GM12864 (cell line): ENCODE data around the gene DRD1.

Experiments
- DNase-seq: peaks from one replicate; pipeline ENCODE4 v3.0.0-alpha.2; 2011; ENCODE audit warnings: low read depth
- H3K4me3 ChIP-seq: 2 replicates; pipeline ENCODE4 v1.5.1; 2011; ENCODE audit warnings: mild to moderate bottlenecking, low read depth, low read length, control low read depth
- CTCF ChIP-seq: IDR thresholded peaks from 2 replicates; pipeline ENCODE4 v1.5.1; 2011; ENCODE audit warnings: low read depth, mild to moderate bottlenecking, moderate library complexity, low read length, control low read depth, inconsistent platforms; ENCODE audit errors: missing control alignments

DRD1 gene

GRCh38 chr5:175468892-175469291 lies 24.9 kb upstream of the DRD1 start:
- no peak for DNase-seq
- H3K4me3 ChIP-seq: no peak overlapping the region
- TF ChIP-seq CTCF: no peak

DNA sequence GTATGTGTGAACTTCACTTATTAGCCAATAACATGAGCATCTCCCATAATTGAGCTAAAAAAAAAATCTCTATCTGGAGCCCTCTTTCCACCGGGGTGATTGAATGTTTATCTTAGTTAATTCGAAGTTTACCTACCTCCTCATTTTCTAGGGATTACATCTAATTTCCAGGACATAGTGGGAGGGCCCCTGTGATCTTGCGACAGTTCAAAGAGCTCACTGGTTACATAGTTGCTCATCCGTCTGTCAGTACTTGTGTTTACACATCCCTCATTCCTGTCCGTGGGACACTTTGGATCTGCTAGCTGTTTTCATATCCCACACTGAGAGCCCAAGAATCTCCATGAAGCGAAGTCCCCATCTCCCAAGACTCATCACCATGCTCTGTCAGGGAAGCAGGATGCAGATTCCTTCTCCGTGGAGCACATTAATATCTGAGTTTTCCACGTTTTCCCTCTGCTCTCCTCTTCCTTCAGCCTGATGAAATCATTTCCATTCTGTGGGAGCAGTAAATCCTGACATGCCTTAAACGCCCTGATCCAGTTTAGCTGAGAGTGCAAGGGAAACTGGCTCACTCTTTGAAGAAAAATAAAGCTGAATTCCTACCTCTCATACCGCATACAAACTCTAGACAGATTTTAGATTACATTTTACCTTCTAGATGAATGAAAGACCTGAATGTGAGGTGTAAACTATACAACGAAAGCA lies 24.2 kb upstream of the DRD1 start:
- no peak for TF ChIP-seq CTCF
- no peak overlapping the region for H3K4me3 ChIP-seq
- DNase-seq: no peak

DNA sequence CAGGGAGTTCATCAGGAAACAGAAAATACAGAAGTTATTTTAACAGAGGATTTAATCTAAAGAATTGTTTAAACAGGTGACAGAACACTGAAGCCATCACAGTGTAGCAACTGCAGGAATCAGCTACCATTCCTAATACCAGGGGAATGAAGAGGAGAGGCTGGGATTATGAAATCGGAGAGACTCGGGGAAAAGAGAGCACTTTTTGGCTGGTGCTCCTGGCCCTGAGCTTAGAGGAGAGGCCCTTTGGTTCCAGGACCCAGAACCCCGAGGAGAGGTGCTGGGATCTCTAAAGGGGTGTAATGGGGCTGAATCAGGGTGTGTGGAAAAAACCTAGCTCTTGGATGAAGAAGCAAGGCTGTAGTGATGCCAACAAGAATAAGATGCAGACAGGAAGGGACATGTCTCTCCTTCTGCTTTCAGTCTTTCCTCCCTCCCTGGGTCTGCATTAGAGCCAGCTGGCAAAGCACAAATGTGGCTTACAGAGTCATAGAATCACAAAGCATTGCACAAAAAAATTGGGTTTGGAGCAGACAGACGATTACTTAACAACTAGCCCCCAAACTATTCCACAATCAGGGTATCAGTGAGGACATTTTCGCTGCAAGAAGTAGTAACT lies 22.8 kb upstream of the DRD1 start:
- no peak for TF ChIP-seq CTCF
- DNase-seq: no peak

DNA sequence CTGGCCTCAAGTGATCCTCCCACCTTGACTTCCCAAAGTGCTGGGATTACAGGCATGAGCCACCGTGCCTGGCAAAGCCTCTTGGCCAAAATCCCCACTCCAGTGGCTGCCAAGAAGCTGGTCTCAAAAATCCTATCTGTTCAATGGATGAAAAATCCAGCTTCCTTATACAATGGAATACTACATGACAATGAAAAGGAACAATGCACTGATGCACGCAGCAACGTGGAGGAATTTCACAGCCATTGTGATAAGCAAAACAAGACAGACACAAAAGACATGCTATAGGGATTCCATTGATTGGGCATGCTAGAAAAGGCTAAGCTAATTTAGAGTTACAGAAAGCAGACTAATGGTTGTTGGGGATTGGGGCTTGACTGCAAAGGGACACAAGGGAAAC lies 21.3 kb upstream of the DRD1 start:
- no peak for DNase-seq
- TF ChIP-seq CTCF: no peak
- H3K4me3 ChIP-seq: no peak overlapping the region

More for the DNA sequence above, 22.8 kb upstream of the DRD1 start:
- H3K4me3 ChIP-seq: no peak overlapping the region

GRCh38 chr5:175464942-175465233 lies 20.9 kb upstream of the DRD1 start:
- no peak for DNase-seq
- no peak for TF ChIP-seq CTCF
- H3K4me3 ChIP-seq: no peak overlapping the region

DNA sequence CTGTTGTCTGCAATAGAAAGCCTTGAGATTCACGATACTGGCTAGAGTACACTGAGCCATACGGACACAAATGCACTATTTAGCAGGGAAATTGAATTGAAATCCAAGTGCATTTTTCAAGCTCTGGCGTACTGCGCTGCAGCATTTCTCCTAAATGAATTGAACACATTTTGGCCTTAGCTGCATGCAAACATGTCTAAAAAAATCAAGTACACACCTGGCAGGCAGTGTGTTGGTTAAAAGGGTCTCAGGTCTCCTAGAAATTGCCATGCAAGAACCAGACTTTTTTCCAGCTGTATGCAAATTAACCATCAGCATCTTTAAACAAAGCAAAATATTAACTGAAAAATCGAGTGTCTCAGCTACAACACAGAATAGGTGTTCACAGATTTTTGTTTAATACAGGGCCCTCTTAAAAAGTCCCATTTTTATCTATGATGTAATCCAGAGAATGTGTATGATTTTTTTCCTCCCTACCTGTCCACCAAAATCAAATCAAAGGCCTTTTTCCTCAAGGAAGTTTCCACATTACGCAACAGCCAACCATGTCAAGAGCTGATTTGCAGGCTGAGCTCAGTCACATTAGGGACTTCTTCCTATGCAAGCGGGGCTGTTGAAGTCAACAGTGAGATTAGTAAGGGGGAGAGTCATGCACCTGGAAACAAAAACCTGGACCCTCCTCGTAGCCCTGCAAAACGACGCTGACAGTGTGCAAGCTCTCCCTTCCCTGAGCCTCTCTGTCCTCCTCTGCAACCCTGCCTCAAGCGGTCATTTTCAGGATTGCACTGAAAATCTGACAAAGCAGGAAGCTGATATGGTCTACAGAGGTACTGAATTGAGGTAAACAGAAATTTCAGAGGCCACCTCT lies 20.3 kb upstream of the DRD1 start:
- peak; percentile 83 for TF ChIP-seq CTCF
- no peak for DNase-seq
- H3K4me3 ChIP-seq: no peak overlapping the region
